ENCODE measurements around the gene AIG1. TPM values are rescaled to one million over a fixed set of nuclear protein-coding genes. Genes with fewer than 3 reads are reported as not detected.

Gene AIG1
- total and polyA plus RNA-seq, 2 experiments from 2014 or later = 92.8 to 102 TPM

GRCh38 chr6:143260857-143261256, 200.2 kb downstream of the AIG1 start:
- WGBS (ENCODE audit: low lambda C conversion rate, missing lambda C conversion rate) = 96% methylated on average over 7 of the region's 7 CpGs
- Histone ChIP-seq H3K4me2 (no peak overlapping the region), H3K79me2 (no peaks in the 10 kb centered on the region), H2AFZ (no peak overlapping the region), H3K36me3 (replicated peaks; ENCODE audit: insufficient read depth, low read depth) (no peaks in the 10 kb centered on the region), H3K4me3 (no peak overlapping the region), H3K9me2 (replicated peaks; ENCODE audit: insufficient read depth) (no peaks in the 10 kb centered on the region), H4K20me1 (ENCODE audit: insufficient read depth, poor library complexity, severe bottlenecking) (no peaks in the 10 kb centered on the region), H3K9me3 (ENCODE audit: low read depth) (no peaks in the 10 kb centered on the region), H3K4me1 (ENCODE audit: insufficient read depth) (peaks cover 10% of the 10 kb centered on the region), H3K27me3 (no peaks in the 10 kb centered on the region), H3K27ac (no peak overlapping the region)
- no peak for TF ChIP-seq EZH2phosphoT487 (IDR thresholded peaks at IDR 0.05; ENCODE audit: low read depth, severe bottlenecking, unreplicated experiment)
- TF ChIP-seq CTCF (IDR thresholded peaks at IDR 0.05; ENCODE audit: poor library complexity) = no peak
- TF ChIP-seq EZH2 (IDR thresholded peaks at IDR 0.05; ENCODE audit: borderline replicate concordance) = no peak
- DNase-seq (ENCODE audit: low spot score) = no peak

- Histone ChIP-seq H3K27me3 (no peaks in the 10 kb centered on the region), H3K27ac (peak overlapping the region; percentile 8), H4K20me1 (ENCODE audit: insufficient read depth, poor library complexity, severe bottlenecking) (no peaks in the 10 kb centered on the region), H3K79me2 (no peaks in the 10 kb centered on the region), H3K4me2 (peak overlapping the region; percentile 0), H2AFZ (no peak overlapping the region), H3K36me3 (replicated peaks; ENCODE audit: insufficient read depth, low read depth) (no peaks in the 10 kb centered on the region), H3K4me1 (ENCODE audit: insufficient read depth) (peaks cover 10% of the 10 kb centered on the region), H3K9me2 (replicated peaks; ENCODE audit: insufficient read depth) (no peaks in the 10 kb centered on the region), H3K9me3 (ENCODE audit: low read depth) (no peaks in the 10 kb centered on the region), H3K4me3 (no peak overlapping the region)
- WGBS (ENCODE audit: low lambda C conversion rate, missing lambda C conversion rate) = 54% methylated on average over 3 of the region's 3 CpGs
- TF ChIP-seq EZH2phosphoT487 (IDR thresholded peaks at IDR 0.05; ENCODE audit: low read depth, severe bottlenecking, unreplicated experiment) (no peak), EZH2 (IDR thresholded peaks at IDR 0.05; ENCODE audit: borderline replicate concordance) (no peak), CTCF (IDR thresholded peaks at IDR 0.05; ENCODE audit: poor library complexity) (no peak)
- DNase-seq (ENCODE audit: low spot score) = no peak
These were observed 201.3 kb downstream of the AIG1 start for GRCh38 chr6:143261899-143262436.

- Histone ChIP-seq H3K27me3 (no peaks in the 10 kb centered on the region), H2AFZ (no peak overlapping the region), H3K4me1 (ENCODE audit: insufficient read depth) (peaks cover 10% of the 10 kb centered on the region), H3K79me2 (no peaks in the 10 kb centered on the region), H3K4me3 (no peak overlapping the region), H3K4me2 (no peak overlapping the region), H3K9me2 (replicated peaks; ENCODE audit: insufficient read depth) (no peaks in the 10 kb centered on the region), H3K27ac (no peak overlapping the region), H3K9me3 (ENCODE audit: low read depth) (no peaks in the 10 kb centered on the region), H3K36me3 (replicated peaks; ENCODE audit: insufficient read depth, low read depth) (no peaks in the 10 kb centered on the region), H4K20me1 (ENCODE audit: insufficient read depth, poor library complexity, severe bottlenecking) (no peaks in the 10 kb centered on the region)
- DNase-seq (ENCODE audit: low spot score) = no peak
- 98% methylated on average over 2 of the region's 2 CpGs for WGBS (ENCODE audit: low lambda C conversion rate, missing lambda C conversion rate)
- TF ChIP-seq EZH2 (IDR thresholded peaks at IDR 0.05; ENCODE audit: borderline replicate concordance) (no peak), CTCF (IDR thresholded peaks at IDR 0.05; ENCODE audit: poor library complexity) (no peak), EZH2phosphoT487 (IDR thresholded peaks at IDR 0.05; ENCODE audit: low read depth, severe bottlenecking, unreplicated experiment) (no peak)
These were observed 202.2 kb downstream of the AIG1 start for GRCh38 chr6:143262859-143263258.

Measured in hepatocyte (in vitro differentiated cells).